ENCODE data around the gene MAPK11.

Gene MAPK11

GRCh38 chr22:50246242-50247175 is 23.7 kb downstream of the MAPK11 start:
- no peak for DNase-seq

- no peak for DNase-seq
These were observed 24.7 kb downstream of the MAPK11 start for GRCh38 chr22:50245214-50246072.

GRCh38 chr22:50244420-50245213 is 25.6 kb downstream of the MAPK11 start, which contains the start of gene TUBGCP6:
TUBGCP6 (minus strand) TSS chr22:50245023; CDS start chr22:50244459, 564 bp downstream.
- peak; percentile 93 for DNase-seq

- DNase-seq = no peak
These were observed 26.3 kb downstream of the MAPK11 start for GRCh38 chr22:50243685-50244419.

- no peak for DNase-seq
These were observed 27.7 kb downstream of the MAPK11 start for GRCh38 chr22:50242406-50242949.

- no peak for DNase-seq
These were observed 31.4 kb downstream of the MAPK11 start for GRCh38 chr22:50238755-50239154.

GRCh38 chr22:50236731-50237409 is 33.3 kb downstream of the MAPK11 start:
- DNase-seq = no peak

- no peak for DNase-seq
These were observed 37.0 kb downstream of the MAPK11 start for GRCh38 chr22:50233223-50233622.

GRCh38 chr22:50232481-50233151 is 37.6 kb downstream of the MAPK11 start:
- DNase-seq = no peak

- no peak for DNase-seq
These were observed 40.8 kb downstream of the MAPK11 start for GRCh38 chr22:50229370-50229769.

GRCh38 chr22:50228366-50228765 is 41.8 kb downstream of the MAPK11 start:
- no peak for DNase-seq

GRCh38 chr22:50227579-50228215 is 42.5 kb downstream of the MAPK11 start:
- DNase-seq = no peak

- DNase-seq = no peak
These were observed 43.4 kb downstream of the MAPK11 start for GRCh38 chr22:50226875-50227165.

- DNase-seq = no peak
These were observed 43.9 kb downstream of the MAPK11 start for GRCh38 chr22:50226063-50226874.

- DNase-seq = no peak
These were observed 44.8 kb downstream of the MAPK11 start for GRCh38 chr22:50225200-50225969.

- DNase-seq = no peak
These were observed 46.1 kb downstream of the MAPK11 start for GRCh38 chr22:50224071-50224470.

GRCh38 chr22:50222508-50222907 is 47.7 kb downstream of the MAPK11 start:
- no peak for DNase-seq

Measured in stimulated activated CD4-positive, alpha-beta T cell treated with anti-CD3 and anti-CD28 coated beads, Interleukin-4, amount 100 ng/mL, for 24 hours (primary cell).